Hair follicular keratinocyte (primary cell): Measurements from ENCODE around the gene PPP1CA. TPM values are rescaled to one million over a fixed set of nuclear protein-coding genes. Genes with fewer than 3 reads are reported as not detected.

Experiments used
- total RNA-seq: library from RNA; depleted of rRNA; stranded (reverse); fragments of >200 nt; gene quantifications from 2 replicates; pipeline ENCODE4 v1.2.3, GENCODE V29; 2015

Gene PPP1CA
- total RNA-seq = 251 and 264 TPM in 2 replicates

DNA sequence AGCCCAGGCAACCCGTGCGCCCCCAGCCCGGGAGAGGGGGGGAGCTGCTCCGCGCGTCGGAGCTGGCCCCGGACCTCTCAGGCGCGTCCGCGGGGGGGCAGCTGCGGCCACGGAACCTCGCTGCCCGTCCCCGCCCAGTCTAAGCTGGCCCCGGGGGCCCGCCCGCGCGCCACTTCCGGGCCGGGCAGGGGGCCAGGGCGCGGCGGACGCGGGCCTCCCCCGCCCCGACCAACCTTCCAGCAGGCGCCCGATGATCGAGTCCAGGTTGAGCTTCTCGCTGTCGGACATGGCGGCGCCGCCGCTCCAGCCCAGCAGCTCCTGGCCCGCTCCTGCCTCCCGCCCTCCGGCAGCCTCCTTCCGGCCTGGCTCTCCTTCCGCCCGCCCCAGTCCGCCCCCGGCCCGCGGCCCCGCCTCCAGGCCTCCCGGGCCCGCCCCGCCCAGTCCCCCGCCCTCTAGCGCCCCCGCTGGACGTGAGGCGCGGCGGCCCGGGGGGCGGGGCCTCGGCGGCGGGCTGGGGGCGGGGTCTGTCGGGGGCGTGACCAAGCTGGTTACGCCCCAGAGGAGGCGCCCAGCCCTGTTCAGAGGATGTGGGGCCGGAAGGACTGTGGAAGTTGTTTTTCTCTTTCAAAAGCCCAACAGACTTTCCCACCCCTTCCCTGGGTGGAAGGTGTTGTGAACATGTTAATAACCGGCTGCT, at the start of gene PPP1CA:
TSS of gene PPP1CA (minus strand) at position 364 of the 697 bp plus-strand sequence. CDS start at position 288, 76 bp downstream.

DNA sequence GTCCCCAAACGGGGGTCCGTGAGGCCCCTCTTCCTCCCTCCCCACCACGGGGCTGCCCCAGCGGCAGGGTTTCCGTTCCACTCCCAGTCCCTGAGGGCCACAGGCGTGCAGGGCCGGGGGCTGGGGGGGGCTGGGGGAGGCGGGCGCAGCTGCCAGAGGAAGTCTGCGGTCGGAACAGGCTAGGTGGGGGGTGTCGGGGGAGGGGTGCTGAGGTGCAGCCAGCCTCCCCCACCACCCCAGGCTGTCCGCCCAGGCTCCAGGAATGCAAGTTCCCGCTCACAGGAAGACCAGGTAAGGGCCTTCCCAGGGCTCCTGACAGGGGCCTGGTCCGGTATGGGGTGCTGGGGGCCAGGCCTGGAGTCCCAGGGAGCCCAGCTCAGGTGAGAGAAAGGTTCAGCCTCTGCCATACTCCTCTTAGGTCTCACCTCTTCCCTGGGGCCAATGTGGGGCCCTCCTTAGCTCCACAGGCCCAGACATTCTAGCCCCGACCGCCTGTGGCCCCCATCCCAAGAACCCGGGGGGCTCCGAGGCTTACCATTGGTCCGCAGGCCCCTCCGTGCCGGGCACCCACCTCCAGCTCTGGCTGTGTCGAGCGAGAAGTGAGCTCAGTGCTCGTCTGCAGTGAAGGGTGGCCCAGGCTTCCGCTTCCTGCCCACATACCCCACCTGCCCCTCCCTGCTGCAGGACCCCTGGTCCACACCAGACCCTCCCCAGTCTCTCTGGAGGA, 35.6 kb upstream of the PPP1CA start, which contains the start of gene PTPRCAP:
TSS of gene PTPRCAP (minus strand) at position 601 of the 727 bp plus-strand sequence. CDS start at position 538, 63 bp downstream.

DNA sequence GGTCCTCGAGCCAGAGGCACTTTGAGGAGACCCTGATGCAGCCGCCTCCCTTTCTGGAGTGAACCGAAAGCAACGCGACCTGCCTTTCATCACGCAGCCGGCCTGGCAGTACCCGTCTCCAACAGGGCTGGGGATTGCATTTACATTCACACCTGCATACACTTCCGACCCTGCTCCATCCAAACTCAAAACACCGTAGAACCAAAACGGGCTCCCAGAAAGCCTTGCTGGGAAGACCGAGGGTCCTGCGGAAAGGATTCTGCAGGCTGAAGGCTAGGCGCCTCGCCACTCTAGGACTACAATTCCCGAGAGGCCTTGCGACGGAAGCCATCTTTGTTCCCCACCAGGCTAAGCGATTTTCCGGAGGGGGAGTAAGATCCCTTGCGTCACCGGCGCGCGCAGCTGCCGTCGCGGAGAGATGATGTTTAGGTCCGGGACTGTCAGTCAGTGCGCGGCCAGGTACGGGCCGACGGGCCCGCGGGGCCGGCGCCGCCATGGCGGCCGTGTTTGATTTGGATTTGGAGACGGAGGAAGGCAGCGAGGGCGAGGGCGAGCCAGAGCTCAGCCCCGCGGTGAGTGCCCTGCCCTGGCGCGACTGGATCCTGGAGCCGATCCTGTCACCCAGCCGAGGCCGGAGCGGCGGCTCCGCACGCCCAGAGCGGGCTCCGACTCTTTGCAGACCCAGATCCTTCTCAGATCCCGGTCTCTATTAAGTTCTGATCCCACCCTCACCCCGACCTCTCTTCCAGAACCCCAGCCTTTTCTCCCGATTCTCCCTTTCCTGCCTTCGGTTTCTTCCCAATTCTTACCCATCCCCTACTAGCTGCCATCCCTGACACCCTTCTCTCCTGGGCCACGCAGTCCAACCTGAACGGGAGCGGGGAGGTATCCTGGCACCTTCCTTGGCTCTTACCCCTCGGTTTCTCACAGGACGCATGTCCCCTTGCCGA, 26.7 kb upstream of the PPP1CA start, which contains the start of gene RPS6KB2:
TSS of gene RPS6KB2 (plus strand) at position 443 of the 950 bp plus-strand sequence. CDS start at position 495, 52 bp downstream.

DNA sequence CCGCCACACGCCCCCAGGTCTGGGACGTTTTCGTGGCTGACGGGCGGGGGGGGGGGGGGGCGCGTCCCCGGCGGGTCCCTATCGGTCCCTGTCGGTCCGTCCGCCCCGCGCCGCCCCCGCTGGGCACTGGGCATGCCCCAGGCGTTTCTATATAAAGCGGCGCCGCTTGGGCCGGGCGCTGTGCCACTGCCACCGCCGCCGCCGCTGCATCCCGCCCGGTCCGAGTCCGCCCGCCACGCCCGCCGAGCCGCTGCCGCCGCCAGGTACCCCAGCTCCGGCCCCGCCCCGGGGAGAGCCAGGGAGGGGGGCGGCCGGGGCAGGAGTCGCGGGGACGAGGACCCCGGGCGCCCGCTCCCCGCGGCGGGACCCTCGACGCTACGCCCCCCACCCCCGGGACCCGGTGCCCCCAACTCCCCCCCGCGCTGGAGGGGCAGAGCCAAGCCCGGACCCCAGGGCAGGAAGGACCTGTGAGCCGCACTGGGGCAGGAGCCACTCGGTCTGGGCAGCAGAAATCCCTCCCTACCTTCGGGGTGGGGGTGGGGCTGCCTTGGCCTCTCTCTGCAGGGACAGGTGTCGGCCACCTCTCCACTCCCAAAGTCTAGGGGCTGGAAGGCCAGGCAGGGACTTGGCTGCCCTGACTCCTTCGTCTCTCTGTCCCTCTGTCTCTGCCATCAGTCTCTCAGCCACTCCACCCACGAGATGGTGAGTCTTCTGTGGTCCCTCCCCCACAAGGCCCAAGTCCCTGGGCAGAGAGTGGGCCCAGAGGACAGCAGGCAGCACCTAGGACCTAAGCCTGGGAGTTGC, 14.0 kb upstream of the PPP1CA start, which contains the start of gene CARNS1:
TSS of gene CARNS1 (plus strand) at position 178 of the 804 bp plus-strand sequence. CDS start at position 700, 522 bp downstream.

DNA sequence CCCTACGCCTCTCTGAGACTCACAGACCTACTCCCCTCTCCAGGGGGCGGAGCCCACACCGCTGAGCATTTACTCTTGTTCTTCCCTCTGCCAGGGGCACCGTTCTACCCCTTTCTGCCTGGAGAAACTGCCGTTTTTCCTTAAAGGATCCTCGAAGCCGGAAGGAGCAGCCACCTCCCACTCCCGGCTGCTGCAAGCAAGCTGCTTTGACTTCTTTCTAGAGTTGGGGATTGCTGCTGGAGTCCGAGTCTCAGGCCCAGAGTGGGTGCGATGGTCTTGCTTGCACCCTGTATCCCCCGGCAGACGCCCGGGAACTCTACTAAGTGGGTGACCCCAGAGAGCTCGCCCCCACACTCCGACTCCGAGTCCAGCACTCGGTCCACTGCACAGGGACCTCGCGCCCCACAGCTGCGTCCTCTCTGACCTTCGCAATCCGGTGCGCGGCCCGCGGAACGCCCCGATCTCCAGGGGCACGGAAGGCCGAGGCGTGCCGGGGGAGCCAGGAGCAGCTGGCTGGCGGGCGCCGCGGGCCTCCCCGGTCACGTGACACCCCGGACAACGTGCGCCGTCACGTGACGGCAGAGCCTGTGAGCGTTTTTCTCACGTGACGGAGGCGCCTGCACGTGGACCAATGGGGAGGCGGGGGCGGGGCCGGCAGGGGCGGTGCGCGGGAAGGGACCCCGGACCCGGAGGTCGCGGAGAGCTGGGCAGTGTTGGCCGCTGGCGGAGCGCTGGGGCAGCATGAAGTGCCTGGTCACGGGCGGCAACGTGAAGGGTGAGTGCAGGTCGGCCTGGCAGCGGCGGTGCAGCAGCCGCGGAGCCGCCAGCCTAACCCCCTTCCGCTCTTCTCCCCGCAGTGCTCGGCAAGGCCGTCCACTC, 10.1 kb downstream of the PPP1CA start, which contains the start of gene RAD9A:
TSS of gene RAD9A (plus strand) at position 683 of the 879 bp plus-strand sequence. CDS start at position 742, 59 bp downstream.

DNA sequence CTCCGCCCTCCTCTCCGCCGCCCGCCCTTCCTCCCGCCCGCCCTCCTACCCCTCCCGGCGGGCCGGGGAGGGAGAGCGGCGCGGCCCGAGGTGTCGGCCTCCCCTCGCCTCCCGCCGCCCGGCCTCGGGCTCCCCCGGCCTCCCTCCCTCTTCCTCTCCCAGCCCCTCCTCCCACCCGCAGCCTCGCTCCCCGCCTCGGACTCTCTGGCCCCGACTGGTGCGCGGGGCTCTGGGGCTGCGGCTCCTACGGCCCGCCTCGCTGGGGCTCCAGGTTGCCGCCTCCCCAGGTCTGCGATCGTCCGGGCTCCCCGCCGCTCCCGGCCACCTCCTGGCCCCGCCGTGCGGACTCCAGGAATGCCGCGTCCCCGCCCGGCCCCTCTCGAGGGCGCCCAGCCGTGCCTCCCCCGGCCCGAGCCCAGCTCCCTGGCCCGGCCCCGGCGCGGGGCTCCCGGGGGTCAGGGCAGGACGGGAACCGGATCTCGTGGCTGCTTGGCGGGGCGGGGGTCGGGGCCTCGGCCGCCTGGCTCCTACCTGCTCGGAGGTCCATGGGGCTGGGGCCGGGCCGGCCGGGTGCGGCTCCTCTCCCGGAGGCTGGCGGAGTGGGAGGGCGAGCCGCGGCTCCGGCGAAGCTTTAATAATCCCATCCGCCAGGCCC, 28.5 kb downstream of the PPP1CA start, which contains the start of gene CLCF1:
TSS of gene CLCF1 (minus strand) at position 606 of the 655 bp plus-strand sequence. CDS start at position 547, 59 bp downstream.

DNA sequence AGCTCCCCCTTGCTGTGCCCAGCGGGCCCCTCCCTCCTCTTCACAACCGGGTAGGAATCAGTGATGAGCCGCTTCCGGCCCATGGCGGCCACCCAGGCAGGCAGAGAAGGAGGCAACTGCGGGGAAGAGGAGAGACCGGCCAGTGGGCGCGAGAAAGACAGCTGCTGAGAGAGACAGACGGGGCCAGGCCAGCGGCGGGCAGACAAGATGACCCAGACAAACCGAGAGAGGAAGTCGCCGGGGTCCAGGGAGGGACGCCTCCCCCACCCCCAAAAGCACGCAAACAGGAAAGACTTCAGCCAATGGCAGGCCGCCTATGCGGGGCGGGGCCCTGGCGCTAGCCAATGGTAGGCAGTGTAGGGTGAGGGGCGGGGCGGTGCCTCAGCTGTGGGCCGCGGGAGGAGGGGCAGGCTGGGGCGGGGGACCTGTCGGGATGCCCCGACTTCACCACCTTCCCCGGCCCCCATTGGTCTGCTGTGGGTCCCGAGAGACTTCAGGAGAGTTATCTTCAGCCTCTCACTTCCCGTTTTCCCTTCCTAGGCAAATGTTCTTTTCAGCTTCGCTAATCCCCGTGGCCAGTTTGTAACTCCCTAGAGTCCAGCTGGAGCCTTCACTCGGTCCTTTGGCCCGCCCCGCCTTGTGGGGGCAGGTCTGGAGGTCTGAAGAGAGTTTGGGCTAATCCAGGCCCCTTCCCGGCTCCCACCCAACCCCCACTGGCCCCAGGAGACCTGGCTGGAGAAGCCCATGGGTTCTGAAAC, 48.2 kb downstream of the PPP1CA start, which contains the start of gene POLD4:
TSS of gene POLD4 (minus strand) at position 230 of the 758 bp plus-strand sequence. CDS start at position 83, 147 bp downstream.

Other genes with a start within 250 kb of the PPP1CA start
- 60.3 and 66.1 TPM in 2 replicates for gene GRK2, start 135.4 kb downstream of the PPP1CA start, total RNA-seq
- gene ANKRD13D, start 112.6 kb downstream of the PPP1CA start, total RNA-seq = 34.4 and 35.4 TPM in 2 replicates
- gene SSH3, start 98.3 kb downstream of the PPP1CA start, total RNA-seq = 54.8 and 64.1 TPM in 2 replicates
- 76.9 and 150 TPM in 2 replicates for gene POLD4, start 48.3 kb downstream of the PPP1CA start, total RNA-seq
- gene CLCF1, start 28.3 kb downstream of the PPP1CA start, total RNA-seq = 4.6 and 4.7 TPM in 2 replicates
- gene RAD9A, start 9.9 kb downstream of the PPP1CA start, total RNA-seq = 5.5 and 16.3 TPM in 2 replicates
- gene TBC1D10C, start 2.2 kb upstream of the PPP1CA start, total RNA-seq = not detected in 2 replicates
- gene CARNS1, start 13.8 kb upstream of the PPP1CA start, total RNA-seq = 0.30 TPM in 1 of 2 replicates, not detected in the other
- 44.4 and 71.9 TPM in 2 replicates for gene RPS6KB2, start 26.6 kb upstream of the PPP1CA start, total RNA-seq
- gene PTPRCAP, start 35.8 kb upstream of the PPP1CA start, total RNA-seq = 0.78 and 1.4 TPM in 2 replicates
- 65.5 and 82.0 TPM in 2 replicates for gene CORO1B, start 41.6 kb upstream of the PPP1CA start, total RNA-seq
- not detected in 2 replicates for gene GPR152, start 50.9 kb upstream of the PPP1CA start, total RNA-seq
- gene CABP4, start 53.5 kb upstream of the PPP1CA start, total RNA-seq = not detected in 2 replicates
- gene TMEM134, start 67.4 kb upstream of the PPP1CA start, total RNA-seq = 91.8 and 98.6 TPM in 2 replicates
- gene AIP, start 81.2 kb upstream of the PPP1CA start, total RNA-seq = 43.6 and 47.6 TPM in 2 replicates
- 28.0 and 39.4 TPM in 2 replicates for gene PITPNM1, start 103.5 kb upstream of the PPP1CA start, total RNA-seq
- 73.0 and 86.1 TPM in 2 replicates for gene CDK2AP2, start 106.3 kb upstream of the PPP1CA start, total RNA-seq
- not detected in 2 replicates for gene CABP2, start 121.6 kb upstream of the PPP1CA start, total RNA-seq
- gene GSTP1, start 182.0 kb upstream of the PPP1CA start, total RNA-seq = 2,705 and 3,941 TPM in 2 replicates
- gene NDUFV1, start 205.1 kb upstream of the PPP1CA start, total RNA-seq = 271 and 284 TPM in 2 replicates
- gene NUDT8, start 228.1 kb upstream of the PPP1CA start, total RNA-seq = 11.7 and 16.6 TPM in 2 replicates
- gene TBX10, start 237.9 kb upstream of the PPP1CA start, total RNA-seq = not detected in 2 replicates
- gene ACY3, start 248.9 kb upstream of the PPP1CA start, total RNA-seq = 0.16 TPM in 1 of 2 replicates, not detected in the other